ENCODE data around the gene XRN1.

The XRN1 gene

GRCh38 chr3:142489572-142490323, 41.9 kb upstream of the XRN1 start:
- Histone ChIP-seq H3K4me2 (ENCODE audit: low read depth, low read length, poor library complexity, severe bottlenecking) (no peak overlapping the region), H3K79me2 (ENCODE audit: insufficient read depth, low read length) (no peaks in the 10 kb centered on the region), H4K20me1 (ENCODE audit: low read depth, low read length) (no peaks in the 10 kb centered on the region), H3F3A (ENCODE audit: insufficient read depth) (no peaks in the 10 kb centered on the region), H2AFZ (ENCODE audit: low read depth, low read length, severe bottlenecking) (no peak overlapping the region), H3K9ac (ENCODE audit: low read length) (no peak overlapping the region), H3K27ac (ENCODE audit: low read depth, low read length) (no peak overlapping the region), H3K9me3 (ENCODE audit: insufficient read depth, low read length) (no peaks in the 10 kb centered on the region), H3K27me3 (ENCODE audit: low read length) (no peaks in the 10 kb centered on the region), H3K36me3 (ENCODE audit: low read length) (peaks cover 48% of the 10 kb centered on the region), H3K4me3 (ENCODE audit: insufficient read depth, low read length, poor library complexity, severe bottlenecking) (no peak overlapping the region), H3K9me2 (replicated peaks; ENCODE audit: insufficient read depth, low read length) (no peaks in the 10 kb centered on the region)
- TF ChIP-seq CTCF (IDR thresholded peaks at IDR 0.05; ENCODE audit: insufficient read depth, low read length, poor library complexity, severe bottlenecking) (no peak), EZH2phosphoT487 (conservative IDR thresholded peaks at IDR 0.05; ENCODE audit: low read length) (no peak)

GRCh38 chr3:142484912-142485435, 37.1 kb upstream of the XRN1 start:
- Histone ChIP-seq H3K4me3 (ENCODE audit: insufficient read depth, low read length, poor library complexity, severe bottlenecking) (no peak overlapping the region), H3K27me3 (ENCODE audit: low read length) (no peaks in the 10 kb centered on the region), H3K36me3 (ENCODE audit: low read length) (peaks cover 48% of the 10 kb centered on the region), H4K20me1 (ENCODE audit: low read depth, low read length) (no peaks in the 10 kb centered on the region), H3K27ac (ENCODE audit: low read depth, low read length) (no peak overlapping the region), H3K79me2 (ENCODE audit: insufficient read depth, low read length) (no peaks in the 10 kb centered on the region), H2AFZ (ENCODE audit: low read depth, low read length, severe bottlenecking) (no peak overlapping the region), H3K9ac (ENCODE audit: low read length) (no peak overlapping the region), H3K4me2 (ENCODE audit: low read depth, low read length, poor library complexity, severe bottlenecking) (no peak overlapping the region), H3K9me2 (replicated peaks; ENCODE audit: insufficient read depth, low read length) (no peaks in the 10 kb centered on the region), H3K9me3 (ENCODE audit: insufficient read depth, low read length) (peaks cover 6% of the 10 kb centered on the region), H3F3A (ENCODE audit: insufficient read depth) (no peaks in the 10 kb centered on the region)
- TF ChIP-seq EZH2phosphoT487 (conservative IDR thresholded peaks at IDR 0.05; ENCODE audit: low read length) (no peak), CTCF (IDR thresholded peaks at IDR 0.05; ENCODE audit: insufficient read depth, low read length, poor library complexity, severe bottlenecking) (no peak)

GRCh38 chr3:142481196-142481595, 33.4 kb upstream of the XRN1 start:
- Histone ChIP-seq H3F3A (ENCODE audit: insufficient read depth) (no peaks in the 10 kb centered on the region), H3K4me2 (ENCODE audit: low read depth, low read length, poor library complexity, severe bottlenecking) (no peak overlapping the region), H3K79me2 (ENCODE audit: insufficient read depth, low read length) (no peaks in the 10 kb centered on the region), H4K20me1 (ENCODE audit: low read depth, low read length) (no peaks in the 10 kb centered on the region), H3K9me3 (ENCODE audit: insufficient read depth, low read length) (peaks cover 6% of the 10 kb centered on the region), H3K9me2 (replicated peaks; ENCODE audit: insufficient read depth, low read length) (no peaks in the 10 kb centered on the region), H3K36me3 (ENCODE audit: low read length) (peaks cover 40% of the 10 kb centered on the region), H3K27ac (ENCODE audit: low read depth, low read length) (no peak overlapping the region), H3K4me3 (ENCODE audit: insufficient read depth, low read length, poor library complexity, severe bottlenecking) (no peak overlapping the region), H2AFZ (ENCODE audit: low read depth, low read length, severe bottlenecking) (no peak overlapping the region), H3K9ac (ENCODE audit: low read length) (no peak overlapping the region), H3K27me3 (ENCODE audit: low read length) (no peaks in the 10 kb centered on the region)
- TF ChIP-seq EZH2phosphoT487 (conservative IDR thresholded peaks at IDR 0.05; ENCODE audit: low read length) (no peak), CTCF (IDR thresholded peaks at IDR 0.05; ENCODE audit: insufficient read depth, low read length, poor library complexity, severe bottlenecking) (no peak)

All from SU-DHL-6 (cell line).